Measurements from ENCODE around the gene TACR3.
"Not testable (repeated sequence)": the region's sequence is repeated elsewhere in the genome, so short reads cannot be mapped to it uniquely, and the experiment has no call there.

The TACR3 gene, protein sequence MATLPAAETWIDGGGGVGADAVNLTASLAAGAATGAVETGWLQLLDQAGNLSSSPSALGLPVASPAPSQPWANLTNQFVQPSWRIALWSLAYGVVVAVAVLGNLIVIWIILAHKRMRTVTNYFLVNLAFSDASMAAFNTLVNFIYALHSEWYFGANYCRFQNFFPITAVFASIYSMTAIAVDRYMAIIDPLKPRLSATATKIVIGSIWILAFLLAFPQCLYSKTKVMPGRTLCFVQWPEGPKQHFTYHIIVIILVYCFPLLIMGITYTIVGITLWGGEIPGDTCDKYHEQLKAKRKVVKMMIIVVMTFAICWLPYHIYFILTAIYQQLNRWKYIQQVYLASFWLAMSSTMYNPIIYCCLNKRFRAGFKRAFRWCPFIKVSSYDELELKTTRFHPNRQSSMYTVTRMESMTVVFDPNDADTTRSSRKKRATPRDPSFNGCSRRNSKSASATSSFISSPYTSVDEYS

DNA sequence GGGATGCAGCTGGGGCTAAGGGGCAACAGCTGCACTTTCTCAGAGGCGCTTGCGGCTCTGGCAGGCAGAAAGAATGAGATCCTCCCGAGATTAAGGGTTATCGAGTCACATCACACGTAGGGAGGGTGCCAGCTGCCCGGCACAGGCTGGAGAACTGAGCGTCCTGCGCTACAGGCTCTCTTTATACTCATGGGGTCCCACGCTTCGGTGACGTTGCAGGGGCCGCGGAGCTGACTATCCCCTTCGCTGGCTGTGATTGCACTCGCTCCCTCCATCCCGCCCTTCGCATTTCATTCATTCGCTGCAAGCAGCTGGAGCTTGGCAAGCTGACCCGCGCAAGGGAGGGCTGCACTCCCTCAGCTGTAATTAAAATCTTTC, at the start of gene TACR3:
Gene TACR3, minus strand, starts transcription at position 156 of the 378 bp plus-strand sequence. CDS start 310 bp downstream, outside the sequence.
- TF ChIP-seq, protein P1, sequence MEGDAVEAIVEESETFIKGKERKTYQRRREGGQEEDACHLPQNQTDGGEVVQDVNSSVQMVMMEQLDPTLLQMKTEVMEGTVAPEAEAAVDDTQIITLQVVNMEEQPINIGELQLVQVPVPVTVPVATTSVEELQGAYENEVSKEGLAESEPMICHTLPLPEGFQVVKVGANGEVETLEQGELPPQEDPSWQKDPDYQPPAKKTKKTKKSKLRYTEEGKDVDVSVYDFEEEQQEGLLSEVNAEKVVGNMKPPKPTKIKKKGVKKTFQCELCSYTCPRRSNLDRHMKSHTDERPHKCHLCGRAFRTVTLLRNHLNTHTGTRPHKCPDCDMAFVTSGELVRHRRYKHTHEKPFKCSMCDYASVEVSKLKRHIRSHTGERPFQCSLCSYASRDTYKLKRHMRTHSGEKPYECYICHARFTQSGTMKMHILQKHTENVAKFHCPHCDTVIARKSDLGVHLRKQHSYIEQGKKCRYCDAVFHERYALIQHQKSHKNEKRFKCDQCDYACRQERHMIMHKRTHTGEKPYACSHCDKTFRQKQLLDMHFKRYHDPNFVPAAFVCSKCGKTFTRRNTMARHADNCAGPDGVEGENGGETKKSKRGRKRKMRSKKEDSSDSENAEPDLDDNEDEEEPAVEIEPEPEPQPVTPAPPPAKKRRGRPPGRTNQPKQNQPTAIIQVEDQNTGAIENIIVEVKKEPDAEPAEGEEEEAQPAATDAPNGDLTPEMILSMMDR (IDR thresholded peaks at IDR 0.05; ENCODE audit: extremely low read depth, insufficient read depth, missing control alignments) = no peak
- in situ Hi-C loops (cut with MboI; ENCODE audit: low pct_unique_long_range_greater_than_20kb, low sequenced_read_pairs, unreplicated experiment) = no loop called here
- peak; percentile 15 for DNase-seq (ENCODE audit: low spot score)

DNA sequence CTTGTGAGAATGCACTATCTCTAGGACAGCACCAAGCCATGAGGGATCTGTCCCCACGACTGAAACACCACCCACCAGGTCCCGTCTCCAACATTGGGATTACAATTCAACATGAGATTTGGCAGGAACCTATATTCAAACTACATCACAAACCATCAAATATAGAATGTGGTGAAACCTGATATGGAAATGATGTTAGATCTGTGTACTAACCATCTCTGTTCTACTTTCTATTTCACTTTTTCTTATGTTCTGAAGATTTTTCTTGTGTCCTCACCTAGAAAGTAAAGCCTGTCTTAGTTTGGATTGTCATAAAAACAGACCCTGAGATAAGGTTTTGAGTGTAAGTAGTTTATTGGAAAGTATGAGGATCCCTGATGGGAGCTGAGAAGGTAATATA, 37.8 kb upstream of the TACR3 start:
- in situ Hi-C loops (cut with MboI; ENCODE audit: low pct_unique_long_range_greater_than_20kb, low sequenced_read_pairs, unreplicated experiment) = no loop called here
- no peak for DNase-seq (ENCODE audit: low spot score)

DNA sequence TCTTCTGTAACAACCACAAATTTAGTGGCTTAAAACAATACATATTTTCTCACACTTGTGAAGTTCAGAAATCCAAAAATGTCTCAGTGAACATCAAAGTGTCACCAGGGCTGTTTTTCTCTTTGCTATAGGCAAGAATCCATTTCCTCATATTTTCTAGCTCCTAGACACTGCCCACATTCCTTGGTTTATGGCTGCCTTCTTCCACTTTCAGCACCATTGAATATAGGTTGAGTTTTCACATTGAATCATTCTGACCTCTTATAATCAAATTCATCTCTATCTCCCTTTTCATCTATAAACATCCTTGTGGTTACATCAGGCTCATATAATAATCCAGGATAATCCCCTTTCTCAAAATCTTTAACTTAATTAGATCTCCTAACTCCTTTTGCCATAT, 37.0 kb upstream of the TACR3 start:
- DNase-seq (ENCODE audit: low spot score) = no peak
- in situ Hi-C loops (cut with MboI; ENCODE audit: low pct_unique_long_range_greater_than_20kb, low sequenced_read_pairs, unreplicated experiment) = no loop called here
- TF ChIP-seq, protein P1 (IDR thresholded peaks at IDR 0.05; ENCODE audit: extremely low read depth, insufficient read depth, missing control alignments) = no peak

More for the DNA sequence above, 37.8 kb upstream of the TACR3 start:
- TF ChIP-seq, protein P1 (IDR thresholded peaks at IDR 0.05; ENCODE audit: extremely low read depth, insufficient read depth, missing control alignments) = no peak

DNA sequence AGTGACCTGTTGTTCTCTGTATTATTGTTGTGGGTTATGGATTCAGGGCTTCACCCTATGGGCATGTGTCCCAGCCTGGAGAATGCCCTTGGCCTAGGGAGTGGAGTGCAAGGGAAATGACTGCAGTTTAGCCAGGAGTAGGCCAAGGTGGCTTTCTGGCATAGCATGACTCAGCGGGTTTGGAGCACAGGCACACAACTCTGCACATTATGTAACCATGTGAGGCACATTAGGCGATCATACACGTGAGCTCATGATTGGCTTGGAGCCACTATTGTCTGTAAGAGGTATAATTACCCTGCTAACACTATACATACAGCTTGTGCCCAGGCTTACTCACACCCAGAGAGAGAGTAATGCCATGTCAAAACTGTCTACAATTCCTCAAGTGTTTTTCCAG, 35.1 kb upstream of the TACR3 start:
- no peak for DNase-seq (ENCODE audit: low spot score)
- in situ Hi-C loops (cut with MboI; ENCODE audit: low pct_unique_long_range_greater_than_20kb, low sequenced_read_pairs, unreplicated experiment) = no loop called here
- TF ChIP-seq, protein P1 (IDR thresholded peaks at IDR 0.05; ENCODE audit: extremely low read depth, insufficient read depth, missing control alignments) = no peak

DNA sequence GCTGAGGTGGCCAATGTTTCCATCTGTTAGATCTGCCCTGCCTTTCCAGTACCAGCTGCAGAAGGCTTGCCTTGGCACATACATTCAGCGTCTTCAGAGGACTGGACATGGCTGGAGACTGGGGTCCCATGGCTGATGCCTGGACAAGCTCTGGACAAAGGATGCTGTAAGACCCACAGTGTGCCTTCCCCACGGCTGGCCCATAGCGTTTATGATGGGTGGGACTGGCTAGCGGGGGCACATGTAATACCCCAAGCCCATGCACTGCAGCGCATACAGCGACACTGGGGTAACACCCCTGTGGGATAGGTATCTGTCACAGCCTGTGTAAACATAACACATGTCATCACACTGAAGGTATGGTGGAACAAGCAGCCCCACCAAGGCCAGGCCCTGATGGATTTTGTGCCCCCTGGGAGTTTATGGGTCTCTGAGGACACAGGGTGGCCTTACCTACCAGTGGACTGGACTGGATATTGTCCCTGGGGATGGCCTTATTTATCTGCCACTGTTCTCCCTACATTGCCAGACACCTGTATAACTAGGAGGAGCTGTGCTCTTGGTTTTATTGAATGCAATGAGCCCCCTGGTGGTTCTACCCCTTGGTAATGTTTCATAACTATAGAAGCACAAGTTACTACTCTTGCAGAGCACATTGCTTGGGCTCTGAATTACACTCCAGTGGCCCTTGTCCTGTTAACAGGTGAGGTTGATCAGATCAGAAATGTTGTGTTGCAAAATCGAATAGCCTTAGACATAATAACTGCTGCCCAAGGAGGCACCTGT, 34.3 kb upstream of the TACR3 start:
- TF ChIP-seq, protein P1 (IDR thresholded peaks at IDR 0.05; ENCODE audit: extremely low read depth, insufficient read depth, missing control alignments) = no peak
- in situ Hi-C loops (cut with MboI; ENCODE audit: low pct_unique_long_range_greater_than_20kb, low sequenced_read_pairs, unreplicated experiment) = no loop called here

DNA sequence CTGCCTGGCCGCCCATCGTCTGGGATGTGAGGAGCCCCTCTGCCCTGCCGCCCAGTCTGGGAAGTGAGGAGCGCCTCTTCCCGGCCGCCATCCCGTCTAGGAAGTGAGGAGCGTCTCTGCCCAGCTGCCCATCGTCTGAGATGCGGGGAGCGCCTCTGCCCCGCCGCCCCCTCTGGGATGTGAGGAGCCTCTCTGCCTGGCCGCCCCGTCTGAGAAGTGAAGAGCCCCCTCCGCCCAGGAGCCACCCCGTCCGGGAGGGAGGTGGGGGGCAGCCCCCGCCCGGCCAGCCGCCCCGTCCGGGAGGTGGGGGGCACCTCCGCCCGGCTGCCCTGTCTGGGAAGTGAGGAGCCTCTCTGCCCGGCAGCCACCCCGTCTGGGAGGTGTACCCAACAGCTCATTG, 3.4 kb upstream of the TACR3 start:
- in situ Hi-C loops (cut with MboI; ENCODE audit: low pct_unique_long_range_greater_than_20kb, low sequenced_read_pairs, unreplicated experiment); DNase-seq (ENCODE audit: low spot score): not testable (repeated sequence)

More for the DNA sequence above, 34.3 kb upstream of the TACR3 start:
- DNase-seq (ENCODE audit: low spot score) = no peak

DNA sequence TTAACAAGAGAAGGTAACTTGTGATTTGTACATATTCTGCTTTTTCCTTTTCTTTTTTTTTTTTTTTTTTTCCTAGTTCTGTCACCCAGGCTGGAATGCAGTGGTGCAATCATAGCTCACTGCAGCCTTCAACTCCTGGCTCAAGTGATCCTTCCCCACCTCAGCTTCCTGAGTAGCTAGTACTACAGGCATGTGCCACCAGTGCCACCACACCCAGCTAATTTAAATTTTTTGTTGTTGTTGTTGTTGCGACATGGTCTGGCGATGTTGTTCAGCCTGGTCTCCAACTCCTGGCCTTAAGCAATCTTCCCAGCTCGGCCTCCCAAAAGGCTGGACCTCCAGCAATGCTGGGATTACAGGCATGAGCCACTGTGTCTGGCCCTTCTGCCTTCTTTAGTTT, 1.5 kb upstream of the TACR3 start:
- in situ Hi-C loops (cut with MboI; ENCODE audit: low pct_unique_long_range_greater_than_20kb, low sequenced_read_pairs, unreplicated experiment) = no loop called here
- no peak for DNase-seq (ENCODE audit: low spot score)
- TF ChIP-seq, protein P1 (IDR thresholded peaks at IDR 0.05; ENCODE audit: extremely low read depth, insufficient read depth, missing control alignments) = no peak
